Mammary epithelial cell (primary cell): ENCODE measurements around the gene APLF.

Source experiments
- EZH2 ChIP-seq: IDR thresholded peaks from 2 replicates; pipeline ENCODE4 v1.6.1; 2012; ENCODE audit warnings: low read length, inconsistent platforms, borderline replicate concordance
- TF ChIP-seq, protein P1 (sequence below), 2 donors: IDR thresholded peaks in 1 of 2; conservative IDR thresholded peaks in 1 of 2; 2 replicates each; pipeline ENCODE4 v1.5.1; 2011 to 2012; ENCODE audit warnings: inconsistent platforms in 2 of 2, low read length in 2 of 2, mild to moderate bottlenecking in 2 of 2, control low read depth in 1 of 2, low read depth in 1 of 2; ENCODE audit not compliant: insufficient read depth in 1 of 2; ENCODE audit errors: extremely low read depth in 1 of 2

GRCh38 chr2:68423966-68424650, 43.3 kb upstream of the APLF start:
- TF ChIP-seq, protein P1, sequence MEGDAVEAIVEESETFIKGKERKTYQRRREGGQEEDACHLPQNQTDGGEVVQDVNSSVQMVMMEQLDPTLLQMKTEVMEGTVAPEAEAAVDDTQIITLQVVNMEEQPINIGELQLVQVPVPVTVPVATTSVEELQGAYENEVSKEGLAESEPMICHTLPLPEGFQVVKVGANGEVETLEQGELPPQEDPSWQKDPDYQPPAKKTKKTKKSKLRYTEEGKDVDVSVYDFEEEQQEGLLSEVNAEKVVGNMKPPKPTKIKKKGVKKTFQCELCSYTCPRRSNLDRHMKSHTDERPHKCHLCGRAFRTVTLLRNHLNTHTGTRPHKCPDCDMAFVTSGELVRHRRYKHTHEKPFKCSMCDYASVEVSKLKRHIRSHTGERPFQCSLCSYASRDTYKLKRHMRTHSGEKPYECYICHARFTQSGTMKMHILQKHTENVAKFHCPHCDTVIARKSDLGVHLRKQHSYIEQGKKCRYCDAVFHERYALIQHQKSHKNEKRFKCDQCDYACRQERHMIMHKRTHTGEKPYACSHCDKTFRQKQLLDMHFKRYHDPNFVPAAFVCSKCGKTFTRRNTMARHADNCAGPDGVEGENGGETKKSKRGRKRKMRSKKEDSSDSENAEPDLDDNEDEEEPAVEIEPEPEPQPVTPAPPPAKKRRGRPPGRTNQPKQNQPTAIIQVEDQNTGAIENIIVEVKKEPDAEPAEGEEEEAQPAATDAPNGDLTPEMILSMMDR (conservative IDR thresholded peaks at IDR 0.05 in 1 of 2, IDR thresholded peaks at IDR 0.05 in 1 of 2; ENCODE audit: extremely low read depth in 1 of 2, insufficient read depth in 1 of 2, low read depth in 1 of 2, low read length in 2 of 2): no peak
- TF ChIP-seq EZH2: no peak
